HepG2 (cell line): ENCODE measurements around the gene TSTD1. TPM values are rescaled to one million over a fixed set of nuclear protein-coding genes. Genes with fewer than 3 reads are reported as not detected.

ENCODE experiments used
- ATAC-seq: fragments of 200-7000 bp; cut with Tn5 transposase; 3 replicates; pipeline ENCODE4 v1.9.1; 2020; ENCODE audit warnings: mild to moderate bottlenecking, moderate library complexity
- BruUV-seq: library from RNA; stranded (reverse); fragments of 400-500 nt; replicated peaks from 2 replicates; lab custom pipeline; 2021; lab: Mats Ljungman, UMichigan
- CTCF ChIA-PET: fragments of 300-600 bp; formaldehyde crosslinking; extraction: SDS; loops from one replicate; lab custom pipeline; 2021; ENCODE audit warnings: low total read pairs, inconsistent platforms, low intra/inter-chr PET ratio; lab: Yijun Ruan, JAX
- POLR2A ChIA-PET: fragments of 350-600 bp; sonication (Branson Sonifier 250); formaldehyde crosslinking; loops from one replicate; lab custom pipeline; 2020; ENCODE audit warnings: antibody characterized with exemption, inconsistent platforms; lab: Yijun Ruan, JAX
- DNase-seq: peaks from one replicate; pipeline ENCODE4 v3.0.0-alpha.2; 2015; ENCODE audit warnings: low spot score
- FAIRE-seq: peaks from 3 replicates; lab custom pipeline; 2011; peaks lifted over from hg19 to GRCh38; lab: Jason Lieb, UNC
- H2AFZ ChIP-seq: one replicate; pipeline ENCODE4 v1.6.1; 2011; ENCODE audit warnings: low read length, inconsistent platforms
- H3K27ac ChIP-seq: fragments of 300-600 bp; 3 replicates; pipeline ENCODE4 v1.8.0; 2011; ENCODE audit warnings: mixed run types, mild to moderate bottlenecking, mixed read lengths, low read length, inconsistent platforms; ENCODE audit not compliant: insufficient read depth; ENCODE audit errors: extremely low read length
- H3K27me3 ChIP-seq, 2 experiments: fragments of 200-600 bp in 1 of 2; 2 replicates in 1 of 2; 3 replicates in 1 of 2; pipeline versions ENCODE4 v1.6.0 to v1.8.0; 2011; ENCODE audit warnings: low read length in 2 of 2, mild to moderate bottlenecking in 2 of 2, moderate library complexity in 2 of 2, inconsistent platforms in 1 of 2; ENCODE audit not compliant: insufficient read depth in 2 of 2, control insufficient read depth in 1 of 2
- H3K36me3 ChIP-seq, 2 experiments: fragments of 200-600 bp in 1 of 2; replicated peaks in 1 of 2; 2 replicates in 1 of 2; 3 replicates in 1 of 2; pipeline versions ENCODE4 v1.5.1 to v1.8.0; 2011; ENCODE audit warnings: low read length in 2 of 2, inconsistent platforms in 1 of 2; ENCODE audit not compliant: insufficient read depth in 2 of 2, control insufficient read depth in 1 of 2
- H3K4me1 ChIP-seq: 2 replicates; pipeline ENCODE4 v1.5.1; 2012; ENCODE audit warnings: low read length, inconsistent platforms; ENCODE audit not compliant: insufficient read depth
- H3K4me2 ChIP-seq: 2 replicates; pipeline ENCODE4 v1.6.0; 2011; ENCODE audit warnings: low read depth, low read length, inconsistent platforms
- H3K4me3 ChIP-seq, 3 experiments: fragments of 200-600 bp in 1 of 3; sonication (generic), shearing (Covaris generic) in 1 of 3; replicated peaks in 1 of 3; 2 replicates each; pipeline ENCODE4 v1.5.1; 2011 to 2016; ENCODE audit warnings: low read length in 3 of 3, inconsistent platforms in 2 of 3, low read depth in 2 of 3, mild to moderate bottlenecking in 2 of 3, control low read depth in 1 of 3, mixed read lengths in 1 of 3; ENCODE audit not compliant: insufficient read depth in 1 of 3
- H3K79me2 ChIP-seq: one replicate; pipeline ENCODE4 v1.6.1; 2011; ENCODE audit warnings: low read length, inconsistent platforms; ENCODE audit not compliant: insufficient read depth
- H3K9ac ChIP-seq: 2 replicates; pipeline ENCODE4 v1.6.0; 2011; ENCODE audit warnings: mild to moderate bottlenecking, low read depth, low read length, inconsistent platforms; ENCODE audit not compliant: insufficient read depth
- H3K9me3 ChIP-seq: 2 replicates; pipeline ENCODE4 v1.5.1; 2012; ENCODE audit warnings: mild to moderate bottlenecking, low read length
- H4K20me1 ChIP-seq: 2 replicates; pipeline ENCODE4 v1.6.0; 2011; ENCODE audit warnings: inconsistent platforms, mild to moderate bottlenecking, low read length, moderate library complexity; ENCODE audit not compliant: insufficient read depth
- FOXO4 ChIP-seq: sonication (generic); formaldehyde crosslinking; conservative IDR thresholded peaks from 2 replicates; pipeline ENCODE4 v1.8.1; 2023; ENCODE audit warnings: missing genetic modification reagents
- JDP2 ChIP-seq: sonication (generic); formaldehyde crosslinking; IDR thresholded peaks from 2 replicates; pipeline ENCODE4 v1.8.1; 2022; ENCODE audit warnings: missing genetic modification reagents, borderline replicate concordance
- MLXIP ChIP-seq: sonication (generic); formaldehyde crosslinking; IDR thresholded peaks from 2 replicates; pipeline ENCODE4 v1.9.0; 2021; ENCODE audit warnings: missing genetic modification reagents, borderline replicate concordance
- SP5 ChIP-seq: IDR thresholded peaks from 2 replicates; pipeline ENCODE4 v1.6.1; 2016; ENCODE audit warnings: low read depth, borderline replicate concordance
- ZNF10 ChIP-seq: sonication (generic); formaldehyde crosslinking; IDR thresholded peaks from 2 replicates; pipeline ENCODE4 v1.4.0; 2020; ENCODE audit warnings: mild to moderate bottlenecking, low read depth, missing genetic modification reagents, borderline replicate concordance
- ZNF468 ChIP-seq: sonication (generic); formaldehyde crosslinking; IDR thresholded peaks from 2 replicates; pipeline ENCODE4 v1.8.0; 2022; ENCODE audit warnings: mild to moderate bottlenecking, moderate library complexity, missing genetic modification reagents
- ZSCAN22 ChIP-seq: sonication (generic); formaldehyde crosslinking; IDR thresholded peaks from 2 replicates; pipeline ENCODE4 v1.4.0; 2020; ENCODE audit warnings: mild to moderate bottlenecking, missing genetic modification reagents
- WGBS: methylation state at CpG from one replicate; pipeline ENCODE4 v1.1.6; 2017; ENCODE audit warnings: low lambda C conversion rate; 5-methylcytosine and 5-hydroxymethylcytosine counted together
- in situ Hi-C: cut with HindIII; loops from 2 replicates; pipeline ENCODE4 v1.10.0; 2017; ENCODE audit warnings: low pct_unique_long_range_greater_than_20kb; ENCODE audit not compliant: extremely low pct_ligation_motif_present
- intact Hi-C: fragments of 100-400 bp; cut with micrococcal nuclease; formaldehyde crosslinking; loops from one replicate; pipeline ENCODE4 v1.10.0; 2022; ENCODE audit not compliant: unreplicated experiment
- polyA plus RNA-seq, 8 experiments: library from polyadenylated mRNA; depleted of rRNA in 3 of 8; stranded (reverse) in 7 of 8; unstranded in 1 of 8; fragments of >200 nt; fragmentation: Illumina TruSeq in 4 of 8; extraction: Trizol in 4 of 8; gene quantifications; 2 replicates each; pipeline versions ENCODE4 v1.2.1 to v1.2.3, GENCODE V29; 2011 to 2016; ENCODE audit warnings: low read depth in 4 of 8, missing spikeins in 1 of 8, mixed read lengths in 1 of 8; ENCODE audit not compliant: insufficient read depth in 1 of 8
- total RNA-seq, 5 experiments: library from RNA; depleted of rRNA; stranded (reverse); fragments of >200 nt; fragmentation: Illumina TruSeq; extraction: Trizol; gene quantifications; 2 replicates each; pipeline ENCODE4 v1.2.3, GENCODE V29; 2016; ENCODE audit warnings: low read depth in 1 of 5

TSTD1 gene
- total and polyA plus RNA-seq, 2 of the 13 experiments (the other 11 are each of a cell fraction or from before 2014, with no cell fraction given): 0.15 to 0.31 TPM

DNA sequence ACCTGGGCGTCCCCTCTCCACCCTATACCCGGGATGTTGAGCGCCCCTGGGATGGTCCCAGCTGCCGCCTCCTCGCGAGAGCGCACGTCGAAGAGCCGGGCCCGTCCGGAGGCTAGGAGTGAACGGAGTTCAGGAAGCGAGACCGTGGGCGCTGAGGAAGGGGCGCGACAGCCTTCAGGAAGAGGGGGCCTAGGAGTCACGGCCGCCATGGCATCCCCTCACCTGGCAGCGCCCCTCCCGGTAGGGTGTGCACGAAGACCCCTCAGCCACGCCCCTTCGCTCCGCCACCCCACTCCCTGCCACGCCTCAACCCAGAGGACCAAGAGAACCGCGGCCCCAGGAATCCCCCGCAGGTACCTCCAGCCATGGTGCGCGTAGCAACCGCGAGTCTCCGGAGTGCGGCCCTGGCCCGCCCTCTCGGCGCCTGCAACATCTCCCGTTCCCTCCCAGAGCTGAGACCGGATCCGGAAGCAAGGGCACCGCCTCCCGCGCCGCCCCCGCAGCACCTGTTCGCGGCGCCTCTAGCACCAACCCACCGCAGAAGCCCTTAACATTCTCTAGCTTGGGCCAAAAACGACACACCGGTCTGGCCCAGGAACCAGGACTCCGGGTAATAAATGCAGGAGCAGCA is at the start of gene TSTD1 (continued):
- TF ChIP-seq MLXIP: no peak

DNA sequence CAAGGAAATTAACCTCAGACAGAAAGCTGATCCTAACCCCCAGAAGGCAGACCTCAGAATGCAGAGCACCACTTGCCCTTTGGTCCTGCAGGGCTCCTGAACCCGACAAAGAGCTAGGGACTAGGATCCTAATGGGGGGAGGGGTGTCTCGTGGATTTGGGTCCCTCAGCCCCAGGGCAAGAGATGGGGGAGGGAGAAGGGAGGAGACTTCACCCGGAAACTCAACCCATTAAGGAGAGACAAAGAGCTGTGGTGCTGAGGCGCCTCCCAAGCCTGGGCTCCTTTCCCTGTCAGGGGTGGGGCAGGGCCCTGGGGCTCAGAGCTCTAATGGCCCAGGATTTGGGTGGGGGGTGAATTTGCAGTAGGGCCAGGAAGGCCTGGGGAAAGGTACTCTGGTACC is 47.7 kb upstream of the TSTD1 start:
- POLR2A ChIA-PET: no interaction called here
- no peak for TF ChIP-seq ZNF10 (CRISPR knock-in tag)
- no peak for ATAC-seq
- no TSS peak for BruUV-seq
- Histone ChIP-seq H3K27ac (no peak overlapping the region), H4K20me1 (no peaks in the 10 kb centered on the region), H3K36me3 (no peaks in the 10 kb centered on the region), H3K27me3 (peaks cover 3 to 27% of the 10 kb centered on the region in 2 experiments; a peak in 3 of 5 replicates), H3K4me1 (peaks cover 46% of the 10 kb centered on the region), H3K9ac (no peak overlapping the region), H3K9me3 (no peaks in the 10 kb centered on the region), H3K4me2 (no peak overlapping the region), H2AFZ (no peak overlapping the region), H3K79me2 (no peaks in the 10 kb centered on the region), H3K4me3 (no peak overlapping the region)
- WGBS: 15% methylated on average over 3 of the region's 4 CpGs
- no peak for DNase-seq
- CTCF ChIA-PET: no interaction called here
- in situ Hi-C loops: no loop called here
- intact Hi-C loops: no loop called here
- no peak for FAIRE-seq

DNA sequence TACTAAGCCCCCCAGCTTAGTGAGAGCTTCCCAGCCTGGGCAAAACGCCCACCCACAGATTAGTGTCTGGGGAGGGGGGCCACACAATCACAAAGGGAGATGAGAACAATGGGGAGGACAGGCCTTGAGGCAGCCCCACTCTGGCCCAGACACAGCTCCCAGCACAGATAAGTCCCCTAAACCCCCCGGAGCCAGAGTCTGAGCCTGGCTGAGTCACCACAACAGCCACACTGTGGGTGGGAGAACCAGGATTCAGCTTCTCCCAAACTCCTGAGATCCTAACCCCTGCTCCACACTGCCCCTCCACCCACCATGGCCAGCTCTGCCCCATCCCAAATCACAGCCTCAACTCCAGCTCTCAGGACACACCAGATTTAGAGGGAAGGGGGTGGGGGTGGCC is 46.4 kb upstream of the TSTD1 start:
- Histone ChIP-seq H2AFZ (no peak overlapping the region), H3K4me2 (no peak overlapping the region), H3K27ac (no peak overlapping the region), H3K79me2 (no peaks in the 10 kb centered on the region), H4K20me1 (no peaks in the 10 kb centered on the region), H3K27me3 (peaks cover 3 to 26% of the 10 kb centered on the region in 2 experiments; a peak in 3 of 5 replicates), H3K9me3 (no peaks in the 10 kb centered on the region), H3K9ac (no peak overlapping the region), H3K36me3 (no peaks in the 10 kb centered on the region), H3K4me1 (peaks cover 38% of the 10 kb centered on the region), H3K4me3 (no peak overlapping the region)
- intact Hi-C loops (no loop called here), in situ Hi-C loops (no loop called here)
- ATAC-seq (no peak), DNase-seq (no peak), FAIRE-seq (no peak)
- WGBS: 0% methylated on average over 1 of the region's 2 CpGs
- POLR2A ChIA-PET: interaction anchor here (1.9 kb wide), 1 partner anchor 13 kb away, joined by 4 read pairs; no protein-coding TSS in a partner anchor
- CTCF ChIA-PET: no interaction called here
- BruUV-seq: no TSS peak
- TF ChIP-seq FOXO4 (no peak), ZNF468 (CRISPR knock-in tag) (no peak), JDP2 (no peak), SP5 (no peak), ZSCAN22 (no peak)
